ENCODE measurements around the gene ASAP2.

ASAP2 gene

GRCh38 chr2:9231291-9232165, 24.9 kb downstream of the ASAP2 start:
- no peak overlapping the region for H3K9ac ChIP-seq
- no peaks in the 10 kb centered on the region for H3K36me3 ChIP-seq (ENCODE audit: insufficient read depth)
- H3K4me1 ChIP-seq (ENCODE audit: low read depth, poor library complexity, severe bottlenecking) = no peaks in the 10 kb centered on the region
- no peak overlapping the region for H2AFZ ChIP-seq (ENCODE audit: low read depth)
- no peaks in the 10 kb centered on the region for H3K27me3 ChIP-seq (ENCODE audit: insufficient read depth, low read depth)
- no peaks in the 10 kb centered on the region for H3K79me2 ChIP-seq (ENCODE audit: insufficient read depth, low read depth)
- no peak for TF ChIP-seq CTCF (conservative IDR thresholded peaks at IDR 0.05; ENCODE audit: low read depth, low read length)
- H3K4me2 ChIP-seq = no peak overlapping the region
- H3K4me3 ChIP-seq (IDR thresholded peaks at IDR 0.05; ENCODE audit: insufficient read depth, low read depth, low read length) = no peak overlapping the region
- no peak overlapping the region for H3K27ac ChIP-seq
- no peaks in the 10 kb centered on the region for H4K20me1 ChIP-seq (ENCODE audit: insufficient read depth)

GRCh38 chr2:9232166-9232479, 25.5 kb downstream of the ASAP2 start:
- Histone ChIP-seq H4K20me1 (ENCODE audit: insufficient read depth) (no peaks in the 10 kb centered on the region), H3K9ac (no peak overlapping the region), H3K27ac (no peak overlapping the region), H3K36me3 (ENCODE audit: insufficient read depth) (no peaks in the 10 kb centered on the region), H3K27me3 (ENCODE audit: insufficient read depth, low read depth) (no peaks in the 10 kb centered on the region), H3K79me2 (ENCODE audit: insufficient read depth, low read depth) (no peaks in the 10 kb centered on the region), H2AFZ (ENCODE audit: low read depth) (no peak overlapping the region), H3K4me2 (no peak overlapping the region), H3K4me3 (IDR thresholded peaks at IDR 0.05; ENCODE audit: insufficient read depth, low read depth, low read length) (no peak overlapping the region), H3K4me1 (ENCODE audit: low read depth, poor library complexity, severe bottlenecking) (no peaks in the 10 kb centered on the region)
- no peak for TF ChIP-seq CTCF (conservative IDR thresholded peaks at IDR 0.05; ENCODE audit: low read depth, low read length)

GRCh38 chr2:9232886-9233285, 26.3 kb downstream of the ASAP2 start:
- no peak overlapping the region for H3K4me2 ChIP-seq

DNA sequence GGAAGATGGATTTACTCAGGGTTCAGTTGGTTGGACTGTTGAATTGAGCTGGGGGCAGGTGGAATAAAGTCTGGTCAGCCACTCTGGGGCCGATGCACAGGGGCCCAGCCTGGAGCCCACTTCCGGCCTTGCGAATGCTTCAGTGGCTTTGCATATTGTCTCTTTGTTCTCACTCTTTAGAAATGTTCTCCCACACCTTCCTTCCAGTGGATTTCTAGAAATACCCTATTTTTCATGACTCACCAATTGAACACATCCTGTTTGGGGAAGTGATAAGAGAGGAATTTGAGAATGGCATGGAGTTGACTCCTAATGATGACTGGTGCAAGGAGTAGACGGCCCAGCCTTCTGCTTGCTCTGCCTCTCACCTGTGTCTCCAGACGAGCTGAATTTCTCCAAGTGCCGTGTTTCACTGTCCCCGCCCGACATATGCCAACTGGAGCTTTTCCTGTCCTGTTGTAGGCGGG, 28.1 kb downstream of the ASAP2 start:
- H2AFZ ChIP-seq (ENCODE audit: low read depth) = no peak overlapping the region
- H3K4me3 ChIP-seq (IDR thresholded peaks at IDR 0.05; ENCODE audit: insufficient read depth, low read depth, low read length) = no peak overlapping the region
- no peak overlapping the region for H3K27ac ChIP-seq
- no peak overlapping the region for H3K9ac ChIP-seq
- no peaks in the 10 kb centered on the region for H3K4me1 ChIP-seq (ENCODE audit: low read depth, poor library complexity, severe bottlenecking)
- no peaks in the 10 kb centered on the region for H4K20me1 ChIP-seq (ENCODE audit: insufficient read depth)
- H3K79me2 ChIP-seq (ENCODE audit: insufficient read depth, low read depth) = no peaks in the 10 kb centered on the region
- no peak for TF ChIP-seq CTCF (conservative IDR thresholded peaks at IDR 0.05; ENCODE audit: low read depth, low read length)
- H3K36me3 ChIP-seq (ENCODE audit: insufficient read depth) = no peaks in the 10 kb centered on the region
- H3K27me3 ChIP-seq (ENCODE audit: insufficient read depth, low read depth) = no peaks in the 10 kb centered on the region
- no peak overlapping the region for H3K4me2 ChIP-seq

More at GRCh38 chr2:9232886-9233285, 26.3 kb downstream of the ASAP2 start:
- no peaks in the 10 kb centered on the region for H3K4me1 ChIP-seq (ENCODE audit: low read depth, poor library complexity, severe bottlenecking)
- no peaks in the 10 kb centered on the region for H3K36me3 ChIP-seq (ENCODE audit: insufficient read depth)
- H3K27ac ChIP-seq = no peak overlapping the region
- TF ChIP-seq CTCF (conservative IDR thresholded peaks at IDR 0.05; ENCODE audit: low read depth, low read length) = no peak
- no peaks in the 10 kb centered on the region for H4K20me1 ChIP-seq (ENCODE audit: insufficient read depth)
- H3K79me2 ChIP-seq (ENCODE audit: insufficient read depth, low read depth) = no peaks in the 10 kb centered on the region
- no peak overlapping the region for H3K9ac ChIP-seq
- no peaks in the 10 kb centered on the region for H3K27me3 ChIP-seq (ENCODE audit: insufficient read depth, low read depth)
- no peak overlapping the region for H2AFZ ChIP-seq (ENCODE audit: low read depth)
- H3K4me3 ChIP-seq (IDR thresholded peaks at IDR 0.05; ENCODE audit: insufficient read depth, low read depth, low read length) = no peak overlapping the region

All from KMS-11 (cell line).